IMR-90 (cell line): ENCODE results near the gene BRD4. TPM values are rescaled to one million over a fixed set of nuclear protein-coding genes. Genes with fewer than 3 reads are reported as not detected.

Experiments
- ATAC-seq: fragments of 200-7000 bp; cut with Tn5 transposase; 2 replicates; pipeline ENCODE4 v1.9.1; 2020; ENCODE audit warnings: low read depth, mild to moderate bottlenecking, moderate library complexity
- BruUV-seq: library from RNA; stranded (reverse); fragments of 400-500 nt; replicated peaks from 2 replicates; lab custom pipeline; 2021; lab: Mats Ljungman, UMichigan
- CTCF ChIA-PET: fragments of 300-600 bp; formaldehyde crosslinking; extraction: SDS; loops from one replicate; lab custom pipeline; 2021; ENCODE audit warnings: antibody characterized with exemption; lab: Yijun Ruan, JAX
- POLR2A ChIA-PET: fragments of 300-600 bp; sonication (Branson Sonifier 250); formaldehyde crosslinking; loops from one replicate; lab custom pipeline; 2022; ENCODE audit warnings: antibody characterized with exemption; ENCODE audit not compliant: unreplicated experiment; lab: Charles Lee
- DNase-seq: peaks from one replicate; pipeline ENCODE4 v3.0.0; 2013
- H2AFZ ChIP-seq: replicated peaks from 2 replicates; pipeline ENCODE3; 2013; ENCODE audit warnings: low read length, mild to moderate bottlenecking; ENCODE audit not compliant: poor library complexity
- H2AK5ac ChIP-seq: 2 replicates; pipeline ENCODE4 v1.6.1; 2013; ENCODE audit warnings: low read depth, low read length, inconsistent platforms
- H2AK9ac ChIP-seq: replicated peaks from 2 replicates; pipeline ENCODE3; 2013; ENCODE audit warnings: mild to moderate bottlenecking, low read depth, low read length, moderate library complexity; ENCODE audit not compliant: poor library complexity
- H2BK120ac ChIP-seq: 2 replicates; pipeline ENCODE4 v1.6.1; 2013; ENCODE audit warnings: low read depth, low read length, inconsistent platforms
- H2BK15ac ChIP-seq: 3 replicates; pipeline ENCODE4 v1.6.1; 2013; ENCODE audit warnings: low read depth, low read length, inconsistent platforms
- H2BK20ac ChIP-seq: 2 replicates; pipeline ENCODE4 v1.6.1; 2013; ENCODE audit warnings: low read depth, mild to moderate bottlenecking, inconsistent platforms, low read length, moderate library complexity
- H2BK5ac ChIP-seq: 2 replicates; pipeline ENCODE4 v1.6.1; 2013; ENCODE audit warnings: mild to moderate bottlenecking, low read depth, low read length, inconsistent platforms; ENCODE audit not compliant: poor library complexity, severe bottlenecking
- H3K14ac ChIP-seq: replicated peaks from 2 replicates; pipeline ENCODE4 v1.6.1; 2013; ENCODE audit warnings: low read depth, low read length, inconsistent platforms
- H3K18ac ChIP-seq: 2 replicates; pipeline ENCODE4 v1.6.1; 2013; ENCODE audit warnings: low read depth, low read length, control low read depth
- H3K23ac ChIP-seq: 2 replicates; pipeline ENCODE4 v1.6.1; 2013; ENCODE audit warnings: low read depth, low read length, inconsistent platforms
- H3K27ac ChIP-seq: 2 replicates; pipeline ENCODE4 v1.5.1; 2013; ENCODE audit warnings: mild to moderate bottlenecking, control low read depth, low read length; ENCODE audit not compliant: insufficient read depth
- H3K27me3 ChIP-seq: 2 replicates; pipeline ENCODE4 v1.6.1; 2013; ENCODE audit warnings: low read length; ENCODE audit not compliant: control insufficient read depth, insufficient read depth
- H3K36me3 ChIP-seq: 2 replicates; pipeline ENCODE4 v1.6.1; 2013; ENCODE audit warnings: low read length, mixed read lengths; ENCODE audit not compliant: control insufficient read depth, insufficient read depth
- H3K4ac ChIP-seq: 2 replicates; pipeline ENCODE4 v1.6.1; 2013; ENCODE audit warnings: low read depth, low read length, inconsistent platforms
- H3K4me1 ChIP-seq: 2 replicates; pipeline ENCODE4 v1.6.1; 2013; ENCODE audit warnings: low read length, mixed read lengths; ENCODE audit not compliant: control insufficient read depth, insufficient read depth
- H3K4me2 ChIP-seq: 2 replicates; pipeline ENCODE4 v1.6.1; 2013; ENCODE audit warnings: low read depth, mild to moderate bottlenecking, control low read depth, low read length, moderate library complexity
- H3K4me3 ChIP-seq: 2 replicates; pipeline ENCODE4 v1.5.1; 2013; ENCODE audit warnings: low read depth, mild to moderate bottlenecking, control low read depth, low read length, moderate library complexity; ENCODE audit not compliant: insufficient read depth
- H3K56ac ChIP-seq: 2 replicates; pipeline ENCODE4 v1.6.1; 2013; ENCODE audit warnings: low read length, inconsistent platforms; ENCODE audit not compliant: insufficient read depth; ENCODE audit errors: extremely low read depth
- H3K79me1 ChIP-seq, 2 experiments: 2 replicates each; pipeline ENCODE4 v1.6.1; 2013; ENCODE audit warnings: low read length in 2 of 2, inconsistent platforms in 1 of 2, low read depth in 1 of 2
- H3K9ac ChIP-seq: 2 replicates; pipeline ENCODE4 v1.6.1; 2013; ENCODE audit warnings: low read depth, low read length, control low read depth
- H3K9me1 ChIP-seq: 2 replicates; pipeline ENCODE4 v1.6.1; 2013; ENCODE audit warnings: low read length, inconsistent platforms; ENCODE audit not compliant: insufficient read depth
- H3K9me3 ChIP-seq: 2 replicates; pipeline ENCODE4 v1.6.1; 2013; ENCODE audit warnings: low read length; ENCODE audit not compliant: control insufficient read depth, insufficient read depth
- H4K20me1 ChIP-seq: 2 replicates; pipeline ENCODE4 v1.6.1; 2013; ENCODE audit warnings: low read length, inconsistent platforms; ENCODE audit not compliant: insufficient read depth
- H4K5ac ChIP-seq: 2 replicates; pipeline ENCODE4 v1.6.1; 2013; ENCODE audit warnings: mild to moderate bottlenecking, low read depth, low read length, control low read depth
- H4K8ac ChIP-seq, 2 experiments: 2 replicates each; pipeline ENCODE4 v1.6.1; 2013; ENCODE audit warnings: low read depth in 2 of 2, low read length in 2 of 2, control low read depth in 1 of 2, inconsistent platforms in 1 of 2
- H4K91ac ChIP-seq: 2 replicates; pipeline ENCODE4 v1.6.1; 2013; ENCODE audit warnings: low read depth, low read length, inconsistent platforms; ENCODE audit not compliant: insufficient read depth
- BHLHE40 ChIP-seq: fragments of 150-350 bp; IDR thresholded peaks from 2 replicates; pipeline ENCODE4 v1.6.1; 2016; ENCODE audit warnings: mild to moderate bottlenecking, low read depth, low read length
- CEBPB ChIP-seq: IDR thresholded peaks from 2 replicates; pipeline ENCODE4 v1.6.1; 2012; ENCODE audit warnings: low read depth, low read length, improper control_type of control experiment
- CHD1 ChIP-seq: IDR thresholded peaks from 2 replicates; pipeline ENCODE4 v1.6.1; 2012; ENCODE audit warnings: low read depth, low read length, improper control_type of control experiment
- CTCF ChIP-seq: conservative IDR thresholded peaks from 2 replicates; pipeline ENCODE4 v1.5.1; 2012; ENCODE audit warnings: mild to moderate bottlenecking, low read depth, low read length, improper control_type of control experiment
- ELK1 ChIP-seq: fragments of 150-350 bp; IDR thresholded peaks from 2 replicates; pipeline ENCODE4 v1.6.1; 2016; ENCODE audit warnings: low read depth, mild to moderate bottlenecking, low read length, moderate library complexity, borderline replicate concordance
- FOS ChIP-seq: fragments of 150-350 bp; IDR thresholded peaks from 2 replicates; pipeline ENCODE4 v1.6.1; 2016; ENCODE audit warnings: low read depth, low read length
- MAFK ChIP-seq: IDR thresholded peaks from 2 replicates; pipeline ENCODE4 v1.6.1; 2012; ENCODE audit warnings: low read depth, low read length, improper control_type of control experiment
- MAZ ChIP-seq: IDR thresholded peaks from 2 replicates; pipeline ENCODE4 v1.6.1; 2012; ENCODE audit warnings: low read depth, mild to moderate bottlenecking, low read length, improper control_type of control experiment, moderate library complexity, borderline replicate concordance
- MXI1 ChIP-seq: IDR thresholded peaks from 2 replicates; pipeline ENCODE4 v1.6.1; 2012; ENCODE audit warnings: low read depth, mild to moderate bottlenecking, low read length, moderate library complexity, borderline replicate concordance
- NFE2L2 ChIP-seq: fragments of 150-350 bp; IDR thresholded peaks from 2 replicates; pipeline ENCODE4 v1.6.1; 2016; ENCODE audit warnings: low read depth, mild to moderate bottlenecking, low read length
- POLR2A ChIP-seq: IDR thresholded peaks from 2 replicates; pipeline ENCODE4 v1.6.1; 2012; ENCODE audit warnings: mild to moderate bottlenecking, low read depth, low read length
- RAD21 ChIP-seq: IDR thresholded peaks from 2 replicates; pipeline ENCODE4 v1.6.1; 2012; ENCODE audit warnings: low read length, improper control_type of control experiment
- RCOR1 ChIP-seq: IDR thresholded peaks from 2 replicates; pipeline ENCODE4 v1.6.1; 2012; ENCODE audit warnings: mild to moderate bottlenecking, low read length, improper control_type of control experiment; ENCODE audit not compliant: insufficient replicate concordance
- RFX5 ChIP-seq: IDR thresholded peaks from 2 replicates; pipeline ENCODE4 v1.8.0; 2012; ENCODE audit warnings: low read depth, mild to moderate bottlenecking, low read length, moderate library complexity
- SMC3 ChIP-seq: fragments of 150-350 bp; IDR thresholded peaks from 2 replicates; pipeline ENCODE4 v1.6.1; 2016; ENCODE audit warnings: low read depth, mild to moderate bottlenecking, antibody characterized with exemption, low read length, moderate library complexity
- USF2 ChIP-seq: fragments of 150-350 bp; IDR thresholded peaks from 2 replicates; pipeline ENCODE4 v1.6.1; 2017; ENCODE audit warnings: mild to moderate bottlenecking, antibody characterized with exemption, low read length, low read depth
- WGBS, 2 experiments: methylation state at CpG; one replicate each; pipeline versions ENCODE4 v1.1.5 to v1.1.7; 2013; ENCODE audit warnings: missing lambda C conversion rate in 2 of 2; ENCODE audit not compliant: insufficient read length in 1 of 2; ENCODE audit errors: extremely low coverage in 2 of 2; 5-methylcytosine and 5-hydroxymethylcytosine counted together
- dilution Hi-C: fragments of 300-500 bp; cut with HindIII; formaldehyde crosslinking; loops from one replicate; pipeline ENCODE4 v1.14.3; 2018; ENCODE audit warnings: low sequenced_read_pairs; ENCODE audit not compliant: unreplicated experiment
- in situ Hi-C: fragments of 300-500 bp; cut with MboI; formaldehyde crosslinking; loops from 3 replicates; pipeline ENCODE4 v1.14.3; 2019; ENCODE audit warnings: low sequenced_read_pairs, inconsistent platforms, mixed read lengths
- intact Hi-C: fragments of 100-400 bp; cut with micrococcal nuclease; formaldehyde crosslinking; loops from 2 replicates; pipeline ENCODE4 v1.10.0; 2022
- polyA plus RNA-seq, 3 experiments: library from polyadenylated mRNA; depleted of rRNA; stranded (reverse); fragments of >200 nt; gene quantifications; 2 replicates each; pipeline ENCODE4 v1.2.3, GENCODE V29; 2012; ENCODE audit warnings: low replicate concordance in 1 of 3
- total RNA-seq: library from RNA; depleted of rRNA; stranded (reverse); fragments of >200 nt; gene quantifications from 2 replicates; pipeline ENCODE4 v1.2.3, GENCODE V29; 2012

Gene BRD4
- total and polyA plus RNA-seq, 2 of the 4 experiments (the other 2 are of a cell fraction) = 7.0 to 21.1 TPM

- Histone ChIP-seq H3K56ac (no peak overlapping the region), H2BK15ac (no peak overlapping the region), H3K9ac (no peak overlapping the region), H2BK5ac (no peak overlapping the region), H4K8ac (no peak overlapping the region), H3K14ac (no peak overlapping the region), H3K36me3 (peaks cover 63% of the 10 kb centered on the region), H3K4me1 (peaks cover 31% of the 10 kb centered on the region), H2AK5ac (no peak overlapping the region), H4K91ac (no peak overlapping the region), H3K4ac (no peak overlapping the region), H3K9me1 (peaks cover 34% of the 10 kb centered on the region), H3K23ac (no peak overlapping the region), H3K4me2 (no peak overlapping the region), H3K27me3 (no peaks in the 10 kb centered on the region), H3K9me3 (no peaks in the 10 kb centered on the region), H4K20me1 (peaks cover 95% of the 10 kb centered on the region), H2AFZ (no peak overlapping the region), H3K18ac (no peak overlapping the region), H3K4me3 (no peak overlapping the region), H3K79me1 (peaks cover 23 to 94% of the 10 kb centered on the region in 2 experiments), H2AK9ac (no peak overlapping the region), H2BK120ac (no peak overlapping the region), H3K27ac (peak overlapping the region; percentile 7; the same call in 1 of the 2 replicates), H4K5ac (no peak overlapping the region), H2BK20ac (no peak overlapping the region)
- TF ChIP-seq USF2 (no peak), CHD1 (no peak), BHLHE40 (no peak), POLR2A (no peak), SMC3 (no peak), CTCF (no peak), ELK1 (no peak), RAD21 (no peak), FOS (no peak), RCOR1 (no peak), NFE2L2 (no peak), MXI1 (no peak), CEBPB (no peak), MAFK (no peak), MAZ (no peak), RFX5 (no peak)
- ATAC-seq (no peak), DNase-seq (no peak)
- ChIA-PET POLR2A (no interaction called here), CTCF (interaction anchor here (0.6 kb wide), 1 partner anchor 75 kb away, joined by 6 read pairs; no protein-coding TSS in a partner anchor)
- dilution Hi-C loops (no loop called here), in situ Hi-C loops (no loop called here), intact Hi-C loops (loop anchor here (1.0 to 2.0 kb wide), 2 partner anchors 66 to 113 kb away; no protein-coding TSS in a partner anchor)
- WGBS, 2 experiments = no CpG with 5 or more reads among the region's 1 CpG
- BruUV-seq = no TSS peak
Measured at GRCh38 chr19:15264933-15265206, 67.5 kb downstream of the BRD4 start.
